PFSK-1 (cell line): ENCODE results near the gene MINDY1.

Source experiments
- FOXP2 ChIP-seq: optimal IDR thresholded peaks from 2 replicates; pipeline ENCODE3; 2011; ENCODE audit warnings: borderline replicate concordance, control low read depth, inconsistent platforms; ENCODE audit not compliant: insufficient read depth; ENCODE audit errors: extremely low read length, extremely low read depth
- POLR2AphosphoS5 ChIP-seq: IDR thresholded peaks from 2 replicates; pipeline ENCODE4 v1.6.1; 2012; ENCODE audit warnings: low read depth, mild to moderate bottlenecking, control low read depth, low read length, moderate library complexity
- SIN3A ChIP-seq: IDR thresholded peaks from 2 replicates; pipeline ENCODE4 v1.6.1; 2012; ENCODE audit warnings: mild to moderate bottlenecking, low read length, moderate library complexity, borderline replicate concordance; ENCODE audit not compliant: insufficient read depth
- TAF1 ChIP-seq: IDR thresholded peaks from 2 replicates; pipeline ENCODE4 v1.6.1; 2012; ENCODE audit warnings: low read length, control low read depth, borderline replicate concordance; ENCODE audit not compliant: insufficient read depth
- TF ChIP-seq, protein P1 (sequence below), 2 experiments: IDR thresholded peaks; 2 replicates each; pipeline versions ENCODE4 v1.6.1 to v1.8.0; 2011 to 2012; ENCODE audit warnings: low read depth in 2 of 2, low read length in 2 of 2, control low read depth in 1 of 2, inconsistent platforms in 1 of 2, mild to moderate bottlenecking in 1 of 2, moderate library complexity in 1 of 2; ENCODE audit not compliant: insufficient read depth in 1 of 2

Gene MINDY1

DNA sequence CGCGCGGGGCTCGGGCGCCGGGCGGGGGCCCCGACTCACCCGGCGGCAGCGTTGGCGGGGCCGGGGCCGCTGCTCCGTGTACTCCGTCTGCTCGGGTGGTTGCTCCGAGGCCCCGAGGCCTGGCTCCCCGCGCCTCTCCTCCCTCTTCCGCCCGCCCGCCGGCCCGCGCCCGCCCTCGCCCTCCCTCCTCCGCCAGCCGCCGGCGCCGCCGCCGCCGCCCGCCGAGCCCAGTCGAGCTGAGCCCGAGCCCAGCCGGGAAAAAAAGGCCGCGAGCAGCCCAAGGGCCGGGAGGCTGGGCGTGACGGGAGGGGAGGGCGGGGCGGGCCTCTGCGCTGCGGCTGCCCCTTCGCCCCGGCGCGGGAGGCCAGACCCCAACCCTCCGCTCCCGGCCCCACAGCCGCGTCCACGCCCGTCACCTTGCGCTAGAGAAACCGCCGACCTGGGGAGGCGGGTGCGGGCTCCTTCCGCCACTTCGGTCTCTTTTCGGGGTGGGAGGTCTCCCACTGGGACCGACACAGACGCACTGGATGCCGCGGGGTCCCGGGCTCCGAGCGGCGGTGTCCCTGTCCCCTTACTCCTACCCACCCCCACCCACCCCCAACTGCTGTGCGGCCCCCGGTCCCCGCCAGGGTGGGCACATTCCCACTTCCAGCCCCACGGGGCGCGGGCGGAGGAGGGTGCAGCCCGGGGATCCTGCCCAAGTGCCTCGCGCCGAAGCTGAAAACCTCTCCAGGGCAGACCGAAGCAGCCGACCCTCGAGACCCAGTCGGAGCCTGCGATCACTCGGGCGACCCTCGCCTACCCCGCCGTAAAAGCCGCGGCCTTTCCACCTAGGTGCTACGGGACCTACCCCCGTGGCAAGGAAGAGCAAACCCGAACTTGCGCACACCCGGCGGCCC is 31.9 kb downstream of the MINDY1 start, which contains the start of gene CERS2:
Gene CERS2 (minus strand): TSS at position 256 of the 899 bp plus-strand sequence. CDS start 5,745 bp downstream, outside the sequence.
- no peak for TF ChIP-seq TAF1
- TF ChIP-seq FOXP2: no peak
- TF ChIP-seq, protein P1, sequence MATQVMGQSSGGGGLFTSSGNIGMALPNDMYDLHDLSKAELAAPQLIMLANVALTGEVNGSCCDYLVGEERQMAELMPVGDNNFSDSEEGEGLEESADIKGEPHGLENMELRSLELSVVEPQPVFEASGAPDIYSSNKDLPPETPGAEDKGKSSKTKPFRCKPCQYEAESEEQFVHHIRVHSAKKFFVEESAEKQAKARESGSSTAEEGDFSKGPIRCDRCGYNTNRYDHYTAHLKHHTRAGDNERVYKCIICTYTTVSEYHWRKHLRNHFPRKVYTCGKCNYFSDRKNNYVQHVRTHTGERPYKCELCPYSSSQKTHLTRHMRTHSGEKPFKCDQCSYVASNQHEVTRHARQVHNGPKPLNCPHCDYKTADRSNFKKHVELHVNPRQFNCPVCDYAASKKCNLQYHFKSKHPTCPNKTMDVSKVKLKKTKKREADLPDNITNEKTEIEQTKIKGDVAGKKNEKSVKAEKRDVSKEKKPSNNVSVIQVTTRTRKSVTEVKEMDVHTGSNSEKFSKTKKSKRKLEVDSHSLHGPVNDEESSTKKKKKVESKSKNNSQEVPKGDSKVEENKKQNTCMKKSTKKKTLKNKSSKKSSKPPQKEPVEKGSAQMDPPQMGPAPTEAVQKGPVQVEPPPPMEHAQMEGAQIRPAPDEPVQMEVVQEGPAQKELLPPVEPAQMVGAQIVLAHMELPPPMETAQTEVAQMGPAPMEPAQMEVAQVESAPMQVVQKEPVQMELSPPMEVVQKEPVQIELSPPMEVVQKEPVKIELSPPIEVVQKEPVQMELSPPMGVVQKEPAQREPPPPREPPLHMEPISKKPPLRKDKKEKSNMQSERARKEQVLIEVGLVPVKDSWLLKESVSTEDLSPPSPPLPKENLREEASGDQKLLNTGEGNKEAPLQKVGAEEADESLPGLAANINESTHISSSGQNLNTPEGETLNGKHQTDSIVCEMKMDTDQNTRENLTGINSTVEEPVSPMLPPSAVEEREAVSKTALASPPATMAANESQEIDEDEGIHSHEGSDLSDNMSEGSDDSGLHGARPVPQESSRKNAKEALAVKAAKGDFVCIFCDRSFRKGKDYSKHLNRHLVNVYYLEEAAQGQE (IDR thresholded peaks at IDR 0.05; ENCODE audit: insufficient read depth in 1 of 2, low read depth in 2 of 2, low read length in 2 of 2): no peak
- TF ChIP-seq SIN3A: no peak
- TF ChIP-seq POLR2AphosphoS5: no peak

DNA sequence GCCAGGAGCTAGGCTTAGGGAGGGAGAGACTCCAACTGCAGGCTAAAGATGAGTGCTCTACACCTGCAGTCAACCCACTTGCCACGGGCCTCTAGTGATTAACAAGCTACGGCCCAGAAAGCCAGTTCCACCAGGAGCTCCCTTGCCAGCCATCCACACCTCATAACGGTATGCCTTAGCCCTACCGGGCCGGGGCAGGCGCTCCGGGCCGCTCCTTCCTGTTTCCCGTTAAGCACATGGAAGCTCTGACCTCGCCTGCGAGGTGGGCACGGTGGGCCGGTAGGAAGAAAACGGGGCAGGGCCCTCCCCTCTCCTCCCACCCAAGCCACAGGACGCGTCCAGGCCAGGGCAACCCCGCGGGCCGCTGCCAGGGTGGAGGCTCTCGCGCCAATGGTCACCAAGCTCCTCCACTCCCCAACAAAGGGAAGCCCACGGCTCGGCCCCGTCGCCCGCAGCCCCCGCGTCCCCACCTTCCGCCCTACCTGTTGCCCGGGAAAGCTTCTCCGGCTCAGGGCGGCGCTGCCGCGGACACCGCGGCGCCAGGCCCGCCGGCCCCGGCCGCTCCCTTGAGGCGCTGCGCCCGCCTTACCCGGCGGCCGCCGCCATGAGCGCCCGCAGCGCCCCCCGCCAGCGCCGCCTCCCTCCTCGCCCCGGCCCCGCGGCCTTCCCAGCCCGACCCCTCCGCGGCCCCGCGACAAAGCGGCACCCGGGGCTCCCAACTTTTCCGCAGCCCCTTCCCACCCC is 32.7 kb downstream of the MINDY1 start:
- TF ChIP-seq POLR2AphosphoS5 (no peak), SIN3A (peak; percentile 45; the same call in 1 of the 2 replicates)

- TF ChIP-seq TAF1: no peak
- TF ChIP-seq SIN3A: no peak
- TF ChIP-seq POLR2AphosphoS5: no peak; the same call in 1 of the 2 replicates
- TF ChIP-seq FOXP2: no peak
- TF ChIP-seq, protein P1 (IDR thresholded peaks at IDR 0.05; ENCODE audit: insufficient read depth in 1 of 2, low read depth in 2 of 2, low read length in 2 of 2): no peak
Observed at GRCh38 chr1:150973258-150973835, 33.4 kb downstream of the MINDY1 start.

GRCh38 chr1:150972417-150972940 is 34.2 kb downstream of the MINDY1 start:
- TF ChIP-seq, protein P1 (IDR thresholded peaks at IDR 0.05; ENCODE audit: insufficient read depth in 1 of 2, low read depth in 2 of 2, low read length in 2 of 2): no peak
- TF ChIP-seq TAF1 (no peak), SIN3A (no peak), FOXP2 (no peak), POLR2AphosphoS5 (peak; percentile 19; the same call in 1 of the 2 replicates)
